ENCODE data around the gene SLC12A7. TPM values are rescaled to one million over a fixed set of nuclear protein-coding genes. Genes with fewer than 3 reads are reported as not detected.
A peak's percentile ranks its signal among the peaks of the same experiment; 100 is the strongest.
"Not testable (repeated sequence)": the region's sequence is repeated elsewhere in the genome, so short reads cannot be mapped to it uniquely, and the experiment has no call there.

SLC12A7 gene
- total RNA-seq, 1 experiment from 2014 or later = 28.1 TPM

DNA sequence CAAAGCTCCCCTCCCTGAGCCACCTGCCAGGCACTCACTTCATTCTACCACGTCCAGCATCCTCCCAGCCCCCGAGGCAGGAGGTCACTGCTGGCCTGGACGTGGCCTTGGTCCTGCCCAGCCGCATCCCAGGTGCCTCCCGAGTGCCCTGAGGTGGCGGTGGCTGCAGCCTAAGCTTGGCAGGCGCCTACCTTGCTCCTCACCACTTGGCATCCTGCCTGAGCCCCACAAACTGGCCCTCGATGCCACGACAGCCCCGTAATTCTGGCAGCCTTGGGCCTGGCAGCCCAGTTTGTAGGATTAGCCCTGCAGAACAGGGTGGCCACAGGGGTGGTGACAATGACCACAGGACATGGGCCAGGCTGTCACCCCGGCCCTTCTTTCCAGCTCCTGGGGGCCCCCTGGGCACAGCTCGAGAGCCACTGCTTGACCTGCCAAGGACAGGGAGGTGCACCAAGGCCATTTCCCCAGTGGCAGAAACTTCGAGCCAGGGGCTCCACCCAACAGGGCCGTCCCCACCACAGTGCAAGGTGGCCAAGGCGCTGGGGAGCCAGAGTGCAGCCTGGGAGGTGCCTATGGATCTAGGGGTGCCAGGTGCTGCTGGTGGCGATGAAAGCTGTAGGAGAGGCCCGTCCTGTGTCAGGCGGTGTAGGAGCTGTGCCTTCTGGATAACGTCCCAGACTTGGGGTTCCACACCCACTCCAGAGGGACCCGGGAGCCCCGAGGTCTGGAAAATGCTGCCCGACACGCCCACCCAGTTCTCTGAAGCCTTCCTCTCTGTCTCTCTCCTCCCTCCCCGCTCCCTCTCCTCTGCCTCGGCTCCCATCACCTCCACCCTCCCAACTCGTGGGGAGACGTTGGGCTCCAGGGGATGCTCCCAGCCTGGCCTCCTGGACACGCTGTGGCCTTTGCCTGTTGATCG is 84.9 kb downstream of the SLC12A7 start (continued):
- TF ChIP-seq ZNF317 (CRISPR knock-in tag; IDR thresholded peaks at IDR 0.05; ENCODE audit: borderline replicate concordance, low read depth) (no peak), MXD4 (CRISPR knock-in tag; IDR thresholded peaks at IDR 0.05; ENCODE audit: borderline replicate concordance) (no peak), ZNF281 (CRISPR knock-in tag; IDR thresholded peaks at IDR 0.05) (no peak), CTCF (IDR thresholded peaks at IDR 0.05) (no peak)
- TF ChIP-seq, protein P1, sequence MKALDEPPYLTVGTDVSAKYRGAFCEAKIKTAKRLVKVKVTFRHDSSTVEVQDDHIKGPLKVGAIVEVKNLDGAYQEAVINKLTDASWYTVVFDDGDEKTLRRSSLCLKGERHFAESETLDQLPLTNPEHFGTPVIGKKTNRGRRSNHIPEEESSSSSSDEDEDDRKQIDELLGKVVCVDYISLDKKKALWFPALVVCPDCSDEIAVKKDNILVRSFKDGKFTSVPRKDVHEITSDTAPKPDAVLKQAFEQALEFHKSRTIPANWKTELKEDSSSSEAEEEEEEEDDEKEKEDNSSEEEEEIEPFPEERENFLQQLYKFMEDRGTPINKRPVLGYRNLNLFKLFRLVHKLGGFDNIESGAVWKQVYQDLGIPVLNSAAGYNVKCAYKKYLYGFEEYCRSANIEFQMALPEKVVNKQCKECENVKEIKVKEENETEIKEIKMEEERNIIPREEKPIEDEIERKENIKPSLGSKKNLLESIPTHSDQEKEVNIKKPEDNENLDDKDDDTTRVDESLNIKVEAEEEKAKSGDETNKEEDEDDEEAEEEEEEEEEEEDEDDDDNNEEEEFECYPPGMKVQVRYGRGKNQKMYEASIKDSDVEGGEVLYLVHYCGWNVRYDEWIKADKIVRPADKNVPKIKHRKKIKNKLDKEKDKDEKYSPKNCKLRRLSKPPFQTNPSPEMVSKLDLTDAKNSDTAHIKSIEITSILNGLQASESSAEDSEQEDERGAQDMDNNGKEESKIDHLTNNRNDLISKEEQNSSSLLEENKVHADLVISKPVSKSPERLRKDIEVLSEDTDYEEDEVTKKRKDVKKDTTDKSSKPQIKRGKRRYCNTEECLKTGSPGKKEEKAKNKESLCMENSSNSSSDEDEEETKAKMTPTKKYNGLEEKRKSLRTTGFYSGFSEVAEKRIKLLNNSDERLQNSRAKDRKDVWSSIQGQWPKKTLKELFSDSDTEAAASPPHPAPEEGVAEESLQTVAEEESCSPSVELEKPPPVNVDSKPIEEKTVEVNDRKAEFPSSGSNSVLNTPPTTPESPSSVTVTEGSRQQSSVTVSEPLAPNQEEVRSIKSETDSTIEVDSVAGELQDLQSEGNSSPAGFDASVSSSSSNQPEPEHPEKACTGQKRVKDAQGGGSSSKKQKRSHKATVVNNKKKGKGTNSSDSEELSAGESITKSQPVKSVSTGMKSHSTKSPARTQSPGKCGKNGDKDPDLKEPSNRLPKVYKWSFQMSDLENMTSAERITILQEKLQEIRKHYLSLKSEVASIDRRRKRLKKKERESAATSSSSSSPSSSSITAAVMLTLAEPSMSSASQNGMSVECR (CRISPR knock-in tag; IDR thresholded peaks at IDR 0.05; ENCODE audit: borderline replicate concordance) = no peak

- ATAC-seq; H3K9me3 Mint-ChIP-seq; H3K27me3 Mint-ChIP-seq (ENCODE audit: low read depth); H3K27ac Mint-ChIP-seq; DNase-seq (ENCODE audit: low spot score); H3K36me3 Mint-ChIP-seq; H3K4me3 Mint-ChIP-seq; H3K4me1 Mint-ChIP-seq: not testable (repeated sequence)
- ChIA-PET CTCF (interaction anchor here (3.7 kb wide), 1 partner anchor 13 kb away, joined by 38 read pairs; the partner anchor contains the start of gene NKD2), POLR2A (interaction anchor here (0.5 kb wide), 1 partner anchor 145 kb away, joined by 3 read pairs; no protein-coding TSS in a partner anchor)
These were observed 89.9 kb downstream of the SLC12A7 start for GRCh38 chr5:1021969-1022336.

- ATAC-seq (peak; percentile 80), DNase-seq (ENCODE audit: low spot score) (peak; percentile 51)
- H3K27me3 Mint-ChIP-seq (ENCODE audit: low read depth) = no peaks in the 10 kb centered on the region
- H3K4me3 Mint-ChIP-seq = no peak overlapping the region
- H3K9me3 Mint-ChIP-seq = no peaks in the 10 kb centered on the region
- CTCF ChIA-PET = interaction anchor here (1.0 to 3.7 kb wide), 2 partner anchors 10 to 12 kb away, joined by 3 to 38 read pairs; partner anchors contain the start of gene NKD2
- no peaks in the 10 kb centered on the region for H3K36me3 Mint-ChIP-seq
- no peak overlapping the region for H3K27ac Mint-ChIP-seq
- POLR2A ChIA-PET = interaction anchor here (0.5 kb wide), 1 partner anchor 146 kb away, joined by 3 read pairs; no protein-coding TSS in a partner anchor
- peaks cover 4% of the 10 kb centered on the region; the same call in 1 of the 2 replicates for H3K4me1 Mint-ChIP-seq
- TF ChIP-seq RORB (CRISPR knock-in tag; IDR thresholded peaks at IDR 0.05) (no peak), MYBL2 (CRISPR knock-in tag; IDR thresholded peaks at IDR 0.05) (no peak), ZNF423 (CRISPR knock-in tag; IDR thresholded peaks at IDR 0.05) (peak; percentile 93), ESRRA (CRISPR knock-in tag; IDR thresholded peaks at IDR 0.05; ENCODE audit: borderline replicate concordance) (no peak), ZNF138 (CRISPR knock-in tag; conservative IDR thresholded peaks at IDR 0.05) (no peak)
- TF ChIP-seq, protein P2, sequence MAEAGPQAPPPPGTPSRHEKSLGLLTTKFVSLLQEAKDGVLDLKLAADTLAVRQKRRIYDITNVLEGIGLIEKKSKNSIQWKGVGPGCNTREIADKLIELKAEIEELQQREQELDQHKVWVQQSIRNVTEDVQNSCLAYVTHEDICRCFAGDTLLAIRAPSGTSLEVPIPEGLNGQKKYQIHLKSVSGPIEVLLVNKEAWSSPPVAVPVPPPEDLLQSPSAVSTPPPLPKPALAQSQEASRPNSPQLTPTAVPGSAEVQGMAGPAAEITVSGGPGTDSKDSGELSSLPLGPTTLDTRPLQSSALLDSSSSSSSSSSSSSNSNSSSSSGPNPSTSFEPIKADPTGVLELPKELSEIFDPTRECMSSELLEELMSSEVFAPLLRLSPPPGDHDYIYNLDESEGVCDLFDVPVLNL (CRISPR knock-in tag; IDR thresholded peaks at IDR 0.05; ENCODE audit: borderline replicate concordance, low read depth) = no peak
- TF ChIP-seq, protein P3, sequence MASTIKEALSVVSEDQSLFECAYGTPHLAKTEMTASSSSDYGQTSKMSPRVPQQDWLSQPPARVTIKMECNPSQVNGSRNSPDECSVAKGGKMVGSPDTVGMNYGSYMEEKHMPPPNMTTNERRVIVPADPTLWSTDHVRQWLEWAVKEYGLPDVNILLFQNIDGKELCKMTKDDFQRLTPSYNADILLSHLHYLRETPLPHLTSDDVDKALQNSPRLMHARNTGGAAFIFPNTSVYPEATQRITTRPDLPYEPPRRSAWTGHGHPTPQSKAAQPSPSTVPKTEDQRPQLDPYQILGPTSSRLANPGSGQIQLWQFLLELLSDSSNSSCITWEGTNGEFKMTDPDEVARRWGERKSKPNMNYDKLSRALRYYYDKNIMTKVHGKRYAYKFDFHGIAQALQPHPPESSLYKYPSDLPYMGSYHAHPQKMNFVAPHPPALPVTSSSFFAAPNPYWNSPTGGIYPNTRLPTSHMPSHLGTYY (CRISPR knock-in tag; IDR thresholded peaks at IDR 0.05) = no peak
These were observed 90.5 kb downstream of the SLC12A7 start for GRCh38 chr5:1021136-1021968.
